ENCODE results near the gene ABHD2.

DNA sequence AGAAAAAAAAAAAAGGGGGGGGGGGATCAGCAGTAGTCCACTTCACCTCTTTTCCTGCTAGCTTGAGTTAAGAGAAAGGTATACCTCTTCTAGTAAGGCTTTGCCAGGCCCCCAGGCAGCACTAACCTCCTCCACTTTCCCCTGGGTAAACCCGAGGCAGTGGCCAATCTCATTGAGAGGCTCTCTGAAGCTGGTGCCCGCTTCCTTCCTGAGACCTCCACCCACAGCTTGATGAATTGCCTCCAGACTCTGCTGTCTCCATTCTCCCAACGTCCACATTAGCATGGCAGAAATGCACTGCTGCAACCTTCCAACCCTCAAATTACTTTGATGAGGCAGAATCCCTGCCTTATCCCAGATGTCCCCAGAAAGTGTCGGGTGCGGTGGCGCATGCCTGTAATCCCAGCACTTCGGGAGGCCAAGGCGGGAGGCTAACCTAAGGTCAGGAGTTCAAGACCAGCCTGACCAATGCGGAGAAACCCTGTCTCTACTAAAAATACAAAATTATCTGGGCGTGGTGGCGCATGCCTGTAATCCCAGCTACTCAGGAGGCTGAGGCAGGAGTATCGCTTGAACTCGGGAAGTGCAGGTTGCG lies 117.8 kb downstream of the ABHD2 start:
- TF ChIP-seq, protein P1, sequence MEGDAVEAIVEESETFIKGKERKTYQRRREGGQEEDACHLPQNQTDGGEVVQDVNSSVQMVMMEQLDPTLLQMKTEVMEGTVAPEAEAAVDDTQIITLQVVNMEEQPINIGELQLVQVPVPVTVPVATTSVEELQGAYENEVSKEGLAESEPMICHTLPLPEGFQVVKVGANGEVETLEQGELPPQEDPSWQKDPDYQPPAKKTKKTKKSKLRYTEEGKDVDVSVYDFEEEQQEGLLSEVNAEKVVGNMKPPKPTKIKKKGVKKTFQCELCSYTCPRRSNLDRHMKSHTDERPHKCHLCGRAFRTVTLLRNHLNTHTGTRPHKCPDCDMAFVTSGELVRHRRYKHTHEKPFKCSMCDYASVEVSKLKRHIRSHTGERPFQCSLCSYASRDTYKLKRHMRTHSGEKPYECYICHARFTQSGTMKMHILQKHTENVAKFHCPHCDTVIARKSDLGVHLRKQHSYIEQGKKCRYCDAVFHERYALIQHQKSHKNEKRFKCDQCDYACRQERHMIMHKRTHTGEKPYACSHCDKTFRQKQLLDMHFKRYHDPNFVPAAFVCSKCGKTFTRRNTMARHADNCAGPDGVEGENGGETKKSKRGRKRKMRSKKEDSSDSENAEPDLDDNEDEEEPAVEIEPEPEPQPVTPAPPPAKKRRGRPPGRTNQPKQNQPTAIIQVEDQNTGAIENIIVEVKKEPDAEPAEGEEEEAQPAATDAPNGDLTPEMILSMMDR (IDR thresholded peaks at IDR 0.05) = no peak
- TF ChIP-seq POLR2A (IDR thresholded peaks at IDR 0.05) (no peak), EP300 (IDR thresholded peaks at IDR 0.05; ENCODE audit: low read depth) (no peak)
